Suppressor macrophage (primary cell): Measurements from ENCODE around the gene SYNJ2.
A peak's percentile ranks its signal among the peaks of the same experiment; 100 is the strongest.
"Not testable (repeated sequence)": the region's sequence is repeated elsewhere in the genome, so short reads cannot be mapped to it uniquely, and the experiment has no call there.

Experiments
- DNase-seq, 4 experiments: peaks; one replicate each; pipeline ENCODE4 v3.0.0-alpha.2; 2020 to 2022

SYNJ2 gene

DNA sequence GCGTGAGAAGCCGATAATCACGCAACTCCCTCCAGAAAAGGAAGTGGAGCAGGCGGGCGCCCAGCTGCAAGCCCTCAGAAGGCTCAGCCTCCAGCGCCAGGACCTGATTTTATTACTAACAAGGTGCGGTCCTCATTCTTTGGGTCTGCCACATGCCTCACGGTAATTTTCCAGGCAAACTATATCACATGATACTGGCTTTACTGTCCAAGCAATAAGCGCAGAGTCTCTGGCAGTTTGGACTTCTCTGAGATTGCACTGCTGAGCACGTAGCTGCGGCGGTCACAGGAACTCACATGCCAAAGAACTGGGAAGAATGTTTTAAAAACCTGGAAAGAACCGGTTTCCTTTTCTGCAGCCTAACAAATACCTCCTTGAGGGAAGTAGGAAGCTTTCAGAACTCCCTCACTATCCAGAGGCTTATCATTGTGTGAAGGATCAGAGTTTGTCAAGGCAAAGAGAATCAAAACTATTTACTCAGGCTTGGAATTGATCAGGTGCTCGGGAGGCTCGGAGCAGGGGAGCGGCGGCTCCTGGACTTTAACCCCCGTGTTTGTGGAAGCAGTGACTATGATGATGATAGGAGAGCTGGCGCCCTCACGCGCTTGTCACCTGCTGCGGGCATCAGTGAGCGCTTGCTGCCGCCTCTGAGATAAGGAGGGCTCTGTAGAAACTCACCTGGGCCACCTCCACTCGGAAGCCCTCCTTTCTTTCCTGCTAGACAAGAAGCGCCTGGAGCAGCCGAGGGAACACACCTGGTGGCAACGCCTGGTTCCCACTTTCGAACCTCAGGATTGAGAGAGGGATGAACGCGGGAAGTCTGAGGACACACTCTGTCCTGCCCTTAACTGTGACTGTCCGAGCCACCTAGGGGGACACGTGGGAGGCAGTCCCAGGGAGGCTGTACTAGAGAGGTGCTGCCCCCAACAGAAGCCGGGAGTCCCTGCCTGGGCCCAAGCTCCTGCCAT, 27.2 kb upstream of the SYNJ2 start:
- peak in 3 of 4 experiments; percentile 20 to 35 (median 28) for DNase-seq

GRCh38 chr6:157955675-157956074, 26.0 kb upstream of the SYNJ2 start:
- no peak for DNase-seq

- DNase-seq, result no peak
Observed at GRCh38 chr6:157956171-157956730, 25.4 kb upstream of the SYNJ2 start.

GRCh38 chr6:157959451-157960227, 22.0 kb upstream of the SYNJ2 start:
- no peak for DNase-seq

- DNase-seq, result no peak
Observed at GRCh38 chr6:157961153-157961831, 20.4 kb upstream of the SYNJ2 start.

- DNase-seq, result no peak
Observed at GRCh38 chr6:157961832-157962575, 19.7 kb upstream of the SYNJ2 start.

DNA sequence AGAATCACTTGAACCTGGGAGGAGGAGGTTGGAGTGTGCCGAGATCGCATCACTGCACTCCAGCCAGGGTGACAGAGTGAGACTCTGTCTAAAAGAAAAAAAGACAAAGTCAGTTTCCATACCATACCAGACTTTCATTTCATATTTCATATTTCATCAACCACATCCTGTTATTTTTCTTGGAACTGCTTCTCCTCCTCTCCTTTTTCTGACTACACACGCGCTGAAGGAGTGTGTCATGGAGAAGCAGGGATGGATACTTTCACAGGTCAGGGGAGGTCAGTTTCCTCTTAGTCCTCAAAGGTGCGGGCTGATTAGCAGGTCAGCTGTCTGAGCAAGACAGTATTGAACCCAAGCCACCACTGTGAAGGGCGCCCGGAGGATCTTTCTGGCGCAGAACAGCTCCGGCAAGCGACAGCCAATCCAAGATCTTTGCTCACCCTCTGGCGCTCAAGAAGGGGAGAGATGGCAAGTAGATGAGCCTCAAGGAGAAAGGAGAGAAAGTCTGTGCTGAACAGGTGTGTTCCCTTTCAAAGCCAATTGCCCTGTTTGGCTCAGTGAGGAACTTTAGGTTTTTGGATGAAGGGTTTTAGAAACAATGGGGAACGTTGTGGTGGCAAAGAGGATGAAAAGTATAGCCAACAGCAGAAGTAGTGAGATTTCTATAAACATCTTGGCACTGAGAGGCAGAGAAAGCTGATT, 18.9 kb upstream of the SYNJ2 start:
- DNase-seq, result peak in 1 of 4 experiments; percentile 24

DNA sequence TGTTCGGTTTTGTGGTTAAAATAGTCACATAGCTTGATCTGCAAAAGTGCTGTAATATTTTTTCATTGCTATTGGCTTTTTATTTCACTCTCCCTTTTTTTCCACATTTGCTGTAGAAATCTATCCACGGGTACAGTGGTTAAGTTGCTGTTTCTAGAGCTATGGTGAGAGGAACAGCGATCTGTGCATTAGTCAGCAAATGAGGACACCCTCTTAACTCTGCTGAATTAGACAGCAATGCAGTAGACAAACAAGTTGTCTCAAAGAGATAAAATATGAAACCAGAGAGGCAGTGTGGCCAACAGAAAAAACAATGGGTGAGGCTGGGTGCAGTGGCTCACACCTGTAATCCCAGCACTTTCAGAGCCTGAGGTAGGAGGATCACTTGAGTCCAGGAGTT, 17.6 kb upstream of the SYNJ2 start:
- DNase-seq, result peak in 2 of 4 experiments; percentile 52 to 54

- DNase-seq, result no peak
Observed at GRCh38 chr6:157965387-157965786, 16.3 kb upstream of the SYNJ2 start.

GRCh38 chr6:157966589-157966977, 15.1 kb upstream of the SYNJ2 start:
- DNase-seq, result no peak

- DNase-seq, result no peak
Observed at GRCh38 chr6:157967020-157967419, 14.6 kb upstream of the SYNJ2 start.

- no peak for DNase-seq
Observed at GRCh38 chr6:157967486-157967885, 14.2 kb upstream of the SYNJ2 start.

- DNase-seq, result not testable (repeated sequence)
Observed at GRCh38 chr6:157972177-157972576, 9.5 kb upstream of the SYNJ2 start.

GRCh38 chr6:157974341-157974894, 7.2 kb upstream of the SYNJ2 start:
- peak in 1 of 4 experiments; percentile 28 for DNase-seq

DNA sequence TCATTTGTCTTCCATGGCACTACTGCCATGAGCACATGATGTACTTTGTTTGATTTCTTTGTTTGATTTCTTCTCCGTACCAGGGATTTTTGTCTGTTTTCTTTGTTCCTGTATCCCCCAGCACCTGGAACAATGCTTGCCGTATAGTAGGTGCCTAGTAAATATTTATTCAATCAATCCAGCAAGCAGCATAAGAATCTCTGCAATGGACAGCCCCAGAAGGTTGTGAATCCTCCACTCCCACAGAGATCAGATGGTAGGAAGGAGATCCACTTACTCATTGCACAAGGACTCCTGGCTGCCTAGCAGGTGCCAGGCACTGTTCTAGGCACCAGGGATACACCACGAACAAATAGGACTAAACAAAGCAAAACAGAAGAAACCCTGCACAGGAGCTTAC, 6.7 kb upstream of the SYNJ2 start:
- DNase-seq, result no peak

- DNase-seq, result no peak
Observed at GRCh38 chr6:157975456-157975855, 6.2 kb upstream of the SYNJ2 start.

- DNase-seq, result no peak
Observed at GRCh38 chr6:157976345-157977175, 5.1 kb upstream of the SYNJ2 start.

DNA sequence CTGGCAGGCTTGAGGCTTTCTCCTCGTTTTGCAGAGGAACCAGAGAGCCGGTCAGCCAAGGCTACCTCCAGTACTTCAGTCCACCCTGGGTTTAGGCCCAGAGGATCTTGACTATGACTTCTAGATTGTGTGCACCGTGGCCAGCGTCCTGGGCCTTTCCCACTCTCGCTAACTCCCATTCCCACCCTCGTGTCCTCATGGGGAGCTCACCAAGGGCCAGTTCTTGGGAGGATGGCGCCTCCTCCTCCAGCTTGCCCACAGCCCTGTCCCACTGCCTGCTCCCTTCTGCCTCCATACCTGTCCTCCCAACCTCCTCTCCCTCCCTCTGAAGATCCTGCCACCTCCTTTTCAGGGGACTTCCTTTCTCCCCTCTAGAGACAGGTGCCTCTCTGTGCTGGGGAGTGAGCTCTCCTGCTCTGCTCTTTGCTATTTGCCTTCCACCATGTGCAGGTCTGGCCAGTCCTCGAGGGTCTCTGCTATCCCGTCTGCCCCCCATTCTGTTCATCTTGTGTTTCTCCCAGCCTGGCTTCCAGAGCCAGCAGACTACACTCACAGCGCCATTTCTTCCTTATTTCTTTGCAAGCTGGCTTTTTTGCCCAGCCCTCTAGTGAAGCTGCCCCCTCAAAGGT, 4.4 kb upstream of the SYNJ2 start:
- no peak for DNase-seq

GRCh38 chr6:157978021-157978783, 3.5 kb upstream of the SYNJ2 start:
- no peak for DNase-seq
